Measurements from ENCODE around the gene BICD1.

Gene BICD1

GRCh38 chr12:32084753-32085152 is 21.9 kb upstream of the BICD1 start:
- Histone ChIP-seq H3K4me2 (ENCODE audit: low read length) (no peak overlapping the region), H3K79me2 (ENCODE audit: control insufficient read depth, low read length) (no peaks in the 10 kb centered on the region), H3K36me3 (ENCODE audit: control insufficient read depth, low read length) (no peaks in the 10 kb centered on the region)

DNA sequence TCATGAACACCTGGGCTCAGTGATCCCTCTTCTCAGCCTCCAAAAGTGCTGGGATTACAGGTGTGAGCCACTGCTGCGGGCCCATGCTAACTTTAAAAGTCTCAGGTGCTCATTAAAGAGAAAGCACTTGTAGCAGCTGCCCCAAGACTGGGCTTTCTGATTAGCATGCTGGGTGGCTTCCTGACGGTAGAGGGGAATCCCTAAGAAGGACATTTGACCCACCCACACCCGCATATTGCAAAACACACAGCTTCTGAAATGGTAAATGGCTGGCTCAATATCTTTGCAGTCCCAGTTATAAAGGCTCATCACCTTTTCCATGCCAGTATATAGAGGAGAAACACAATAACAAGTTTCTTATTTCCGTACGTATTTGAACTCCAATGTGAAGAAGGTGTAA is 19.3 kb upstream of the BICD1 start:
- Histone ChIP-seq H3K27me3 (ENCODE audit: control insufficient read depth, low read length) (no peaks in the 10 kb centered on the region), H3K79me2 (ENCODE audit: control insufficient read depth, low read length) (no peaks in the 10 kb centered on the region), H3K9me2 (replicated peaks; ENCODE audit: control insufficient read depth, low read length) (no peaks in the 10 kb centered on the region), H3K4me3 (ENCODE audit: low read length) (no peak overlapping the region), H3K4me2 (ENCODE audit: low read length) (no peak overlapping the region), H3F3A (ENCODE audit: control insufficient read depth, insufficient read depth) (no peaks in the 10 kb centered on the region), H3K27ac (ENCODE audit: low read depth, low read length) (no peak overlapping the region), H4K20me1 (ENCODE audit: control insufficient read depth, insufficient read depth, low read depth, low read length) (no peaks in the 10 kb centered on the region), H3K4me1 (ENCODE audit: control insufficient read depth, low read length) (peaks cover 17% of the 10 kb centered on the region), H3K9me3 (ENCODE audit: control insufficient read depth, insufficient read depth, low read length) (no peaks in the 10 kb centered on the region), H3K36me3 (ENCODE audit: control insufficient read depth, low read length) (no peaks in the 10 kb centered on the region)
- TF ChIP-seq EZH2phosphoT487 (IDR thresholded peaks at IDR 0.05; ENCODE audit: borderline replicate concordance, low read length) = no peak
- no peak for TF ChIP-seq CTCF (IDR thresholded peaks at IDR 0.05; ENCODE audit: low read depth, low read length, poor library complexity, severe bottlenecking)

More at GRCh38 chr12:32084753-32085152, 21.9 kb upstream of the BICD1 start:
- H4K20me1 ChIP-seq (ENCODE audit: control insufficient read depth, insufficient read depth, low read depth, low read length) = no peaks in the 10 kb centered on the region
- no peaks in the 10 kb centered on the region for H3K9me2 ChIP-seq (replicated peaks; ENCODE audit: control insufficient read depth, low read length)
- H3F3A ChIP-seq (ENCODE audit: control insufficient read depth, insufficient read depth) = no peaks in the 10 kb centered on the region
- TF ChIP-seq EZH2phosphoT487 (IDR thresholded peaks at IDR 0.05; ENCODE audit: borderline replicate concordance, low read length) = no peak
- no peak for TF ChIP-seq CTCF (IDR thresholded peaks at IDR 0.05; ENCODE audit: low read depth, low read length, poor library complexity, severe bottlenecking)
- H3K4me3 ChIP-seq (ENCODE audit: low read length) = no peak overlapping the region
- no peak overlapping the region for H3K27ac ChIP-seq (ENCODE audit: low read depth, low read length)
- peaks cover 17% of the 10 kb centered on the region for H3K4me1 ChIP-seq (ENCODE audit: control insufficient read depth, low read length)
- no peaks in the 10 kb centered on the region for H3K27me3 ChIP-seq (ENCODE audit: control insufficient read depth, low read length)
- no peaks in the 10 kb centered on the region for H3K9me3 ChIP-seq (ENCODE audit: control insufficient read depth, insufficient read depth, low read length)

DNA sequence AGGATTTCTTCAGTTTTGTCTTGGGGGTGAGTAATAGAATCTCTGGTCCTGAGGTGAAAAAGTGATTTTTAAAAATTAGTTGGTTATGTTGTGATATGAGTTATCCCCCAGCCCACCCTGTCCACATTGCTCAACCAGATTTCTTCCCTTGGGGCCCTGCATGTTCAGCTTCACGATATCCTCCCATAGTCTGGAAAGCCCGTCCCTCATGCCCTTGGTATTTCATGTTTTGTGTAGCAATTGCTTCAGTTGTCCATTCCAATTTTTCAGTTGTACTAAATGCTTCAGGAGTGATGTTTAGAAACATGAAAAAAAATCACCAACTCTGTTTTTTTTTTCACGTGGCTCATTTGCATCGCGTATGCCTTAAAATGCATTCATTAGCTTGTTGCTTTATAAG is 17.5 kb upstream of the BICD1 start:
- Histone ChIP-seq H4K20me1 (ENCODE audit: control insufficient read depth, insufficient read depth, low read depth, low read length) (no peaks in the 10 kb centered on the region), H3K27ac (ENCODE audit: low read depth, low read length) (no peak overlapping the region), H3K4me1 (ENCODE audit: control insufficient read depth, low read length) (peaks cover 7% of the 10 kb centered on the region), H3K4me2 (ENCODE audit: low read length) (no peak overlapping the region), H3K9me2 (replicated peaks; ENCODE audit: control insufficient read depth, low read length) (no peaks in the 10 kb centered on the region), H3K4me3 (ENCODE audit: low read length) (no peak overlapping the region), H3K9me3 (ENCODE audit: control insufficient read depth, insufficient read depth, low read length) (no peaks in the 10 kb centered on the region), H3F3A (ENCODE audit: control insufficient read depth, insufficient read depth) (no peaks in the 10 kb centered on the region), H3K27me3 (ENCODE audit: control insufficient read depth, low read length) (no peaks in the 10 kb centered on the region), H3K79me2 (ENCODE audit: control insufficient read depth, low read length) (no peaks in the 10 kb centered on the region), H3K36me3 (ENCODE audit: control insufficient read depth, low read length) (no peaks in the 10 kb centered on the region)
- TF ChIP-seq EZH2phosphoT487 (IDR thresholded peaks at IDR 0.05; ENCODE audit: borderline replicate concordance, low read length) (no peak), CTCF (IDR thresholded peaks at IDR 0.05; ENCODE audit: low read depth, low read length, poor library complexity, severe bottlenecking) (no peak)

GRCh38 chr12:32089586-32089985 is 17.1 kb upstream of the BICD1 start:
- TF ChIP-seq CTCF (IDR thresholded peaks at IDR 0.05; ENCODE audit: low read depth, low read length, poor library complexity, severe bottlenecking) (no peak), EZH2phosphoT487 (IDR thresholded peaks at IDR 0.05; ENCODE audit: borderline replicate concordance, low read length) (no peak)
- Histone ChIP-seq H3K79me2 (ENCODE audit: control insufficient read depth, low read length) (no peaks in the 10 kb centered on the region), H3K27me3 (ENCODE audit: control insufficient read depth, low read length) (no peaks in the 10 kb centered on the region), H3K9me3 (ENCODE audit: control insufficient read depth, insufficient read depth, low read length) (no peaks in the 10 kb centered on the region), H3K27ac (ENCODE audit: low read depth, low read length) (no peak overlapping the region), H3K4me3 (ENCODE audit: low read length) (no peak overlapping the region), H3F3A (ENCODE audit: control insufficient read depth, insufficient read depth) (no peaks in the 10 kb centered on the region), H3K36me3 (ENCODE audit: control insufficient read depth, low read length) (no peaks in the 10 kb centered on the region), H4K20me1 (ENCODE audit: control insufficient read depth, insufficient read depth, low read depth, low read length) (no peaks in the 10 kb centered on the region), H3K4me1 (ENCODE audit: control insufficient read depth, low read length) (peaks cover 3% of the 10 kb centered on the region), H3K9me2 (replicated peaks; ENCODE audit: control insufficient read depth, low read length) (no peaks in the 10 kb centered on the region), H3K4me2 (ENCODE audit: low read length) (no peak overlapping the region)

Measured in DOHH2 (cell line).